ENCODE measurements around the gene SNTG2.

SNTG2 gene

GRCh38 chr2:1340141-1340512, 389.5 kb downstream of the SNTG2 start:
- TF ChIP-seq POLR2AphosphoS5 (IDR thresholded peaks at IDR 0.05; ENCODE audit: borderline replicate concordance, low read depth, low read length) = no peak
- no peak for TF ChIP-seq EZH2 (IDR thresholded peaks at IDR 0.05)
- TF ChIP-seq FOXP2 (optimal IDR thresholded peaks at IDR 0.05; ENCODE audit: control extremely low read depth, extremely low read length, insufficient read depth) = no peak
- Histone ChIP-seq H3K9me3 (ENCODE audit: low read depth, low read length) (no peaks in the 10 kb centered on the region), H3K27ac (no peak overlapping the region), H3K9ac (ENCODE audit: insufficient read length) (no peak overlapping the region), H3K4me3 (no peak overlapping the region), H3K36me3 (ENCODE audit: insufficient read depth, low read length) (no peaks in the 10 kb centered on the region)
- no peak for DNase-seq (ENCODE audit: low read depth, low spot score)

DNA sequence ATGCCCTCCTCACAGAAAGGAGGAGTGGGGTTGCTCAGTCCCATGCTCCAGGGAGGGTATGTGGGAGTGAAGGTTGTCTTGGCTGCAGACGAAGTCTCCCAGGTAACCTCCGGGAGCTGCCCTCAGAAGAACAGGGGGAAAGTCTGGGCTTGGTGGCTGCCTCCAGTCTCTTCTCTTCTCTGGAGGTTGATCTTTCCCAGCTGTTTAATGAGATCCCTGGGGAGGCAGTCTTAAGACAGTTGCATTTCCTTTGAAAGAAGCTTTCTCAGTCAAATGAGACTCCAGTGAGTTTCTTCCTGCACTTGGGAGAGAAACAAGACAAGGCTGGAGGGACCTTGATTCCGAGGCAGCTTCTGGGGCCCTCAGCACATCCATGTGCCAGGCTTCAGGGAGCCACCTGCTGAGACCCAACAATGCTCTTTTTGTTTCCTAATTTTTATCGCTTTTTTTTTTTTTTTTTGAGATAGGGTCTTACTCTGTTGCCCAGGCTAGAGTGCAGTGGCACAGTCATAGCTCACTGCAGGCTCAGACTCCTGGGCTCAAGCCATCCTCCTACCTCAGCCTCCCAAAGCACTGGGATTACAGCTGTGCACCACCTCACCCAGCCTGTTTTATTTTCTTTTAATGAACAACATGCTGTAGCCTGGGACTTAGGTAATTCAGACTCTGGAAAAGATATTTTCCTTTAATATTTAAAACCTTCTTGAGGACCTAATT, 390.9 kb downstream of the SNTG2 start:
- TF ChIP-seq EZH2 (IDR thresholded peaks at IDR 0.05) = no peak
- TF ChIP-seq FOXP2 (optimal IDR thresholded peaks at IDR 0.05; ENCODE audit: control extremely low read depth, extremely low read length, insufficient read depth) = no peak
- TF ChIP-seq POLR2AphosphoS5 (IDR thresholded peaks at IDR 0.05; ENCODE audit: borderline replicate concordance, low read depth, low read length) = no peak
- Histone ChIP-seq H3K36me3 (ENCODE audit: insufficient read depth, low read length) (no peaks in the 10 kb centered on the region), H3K9ac (ENCODE audit: insufficient read length) (no peak overlapping the region), H3K9me3 (ENCODE audit: low read depth, low read length) (no peaks in the 10 kb centered on the region), H3K4me3 (no peak overlapping the region), H3K27ac (no peak overlapping the region)
- DNase-seq (ENCODE audit: low read depth, low spot score) = no peak

- no peak overlapping the region for H3K9ac ChIP-seq (ENCODE audit: insufficient read length)
- H3K36me3 ChIP-seq (ENCODE audit: insufficient read depth, low read length) = no peaks in the 10 kb centered on the region
- DNase-seq (ENCODE audit: low read depth, low spot score) = no peak
- H3K9me3 ChIP-seq (ENCODE audit: low read depth, low read length) = no peaks in the 10 kb centered on the region
- no peak overlapping the region for H3K27ac ChIP-seq
- TF ChIP-seq EZH2 (IDR thresholded peaks at IDR 0.05) (no peak), POLR2AphosphoS5 (IDR thresholded peaks at IDR 0.05; ENCODE audit: borderline replicate concordance, low read depth, low read length) (no peak), FOXP2 (optimal IDR thresholded peaks at IDR 0.05; ENCODE audit: control extremely low read depth, extremely low read length, insufficient read depth) (no peak)
- no peak overlapping the region for H3K4me3 ChIP-seq
These were observed 398.1 kb downstream of the SNTG2 start for GRCh38 chr2:1348789-1349188.

GRCh38 chr2:1350111-1350510, 399.5 kb downstream of the SNTG2 start:
- Histone ChIP-seq H3K9me3 (ENCODE audit: low read depth, low read length) (no peaks in the 10 kb centered on the region), H3K27ac (no peak overlapping the region), H3K36me3 (ENCODE audit: insufficient read depth, low read length) (no peaks in the 10 kb centered on the region), H3K9ac (ENCODE audit: insufficient read length) (no peak overlapping the region), H3K4me3 (no peak overlapping the region)
- TF ChIP-seq POLR2AphosphoS5 (IDR thresholded peaks at IDR 0.05; ENCODE audit: borderline replicate concordance, low read depth, low read length) (no peak), FOXP2 (optimal IDR thresholded peaks at IDR 0.05; ENCODE audit: control extremely low read depth, extremely low read length, insufficient read depth) (no peak), EZH2 (IDR thresholded peaks at IDR 0.05) (no peak)
- no peak for DNase-seq (ENCODE audit: low read depth, low spot score)

DNA sequence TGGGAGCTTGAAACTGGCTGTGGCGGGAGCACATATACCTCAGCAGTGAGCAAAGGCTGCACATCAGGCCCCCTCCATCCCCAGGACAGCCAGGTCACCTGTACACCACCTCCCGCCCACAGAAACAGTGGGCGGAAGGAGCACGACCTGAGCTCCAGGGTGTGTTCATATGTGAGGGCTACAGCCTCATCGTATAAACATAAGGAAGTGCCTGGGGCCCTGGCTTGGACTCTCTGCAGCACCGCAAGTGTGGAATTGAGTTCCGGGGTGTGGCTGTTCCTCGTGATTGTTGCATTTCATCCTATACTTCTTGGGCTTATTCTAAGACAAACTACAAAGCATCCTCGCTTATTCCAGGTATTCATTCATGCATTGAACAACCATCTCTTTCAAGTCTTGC, 402.5 kb downstream of the SNTG2 start:
- H3K9ac ChIP-seq (ENCODE audit: insufficient read length) = no peak overlapping the region
- H3K9me3 ChIP-seq (ENCODE audit: low read depth, low read length) = no peaks in the 10 kb centered on the region
- no peaks in the 10 kb centered on the region for H3K36me3 ChIP-seq (ENCODE audit: insufficient read depth, low read length)
- H3K4me3 ChIP-seq = no peak overlapping the region
- DNase-seq (ENCODE audit: low read depth, low spot score) = no peak
- no peak overlapping the region for H3K27ac ChIP-seq
- TF ChIP-seq FOXP2 (optimal IDR thresholded peaks at IDR 0.05; ENCODE audit: control extremely low read depth, extremely low read length, insufficient read depth) (no peak), POLR2AphosphoS5 (IDR thresholded peaks at IDR 0.05; ENCODE audit: borderline replicate concordance, low read depth, low read length) (no peak), EZH2 (IDR thresholded peaks at IDR 0.05) (no peak)

DNA sequence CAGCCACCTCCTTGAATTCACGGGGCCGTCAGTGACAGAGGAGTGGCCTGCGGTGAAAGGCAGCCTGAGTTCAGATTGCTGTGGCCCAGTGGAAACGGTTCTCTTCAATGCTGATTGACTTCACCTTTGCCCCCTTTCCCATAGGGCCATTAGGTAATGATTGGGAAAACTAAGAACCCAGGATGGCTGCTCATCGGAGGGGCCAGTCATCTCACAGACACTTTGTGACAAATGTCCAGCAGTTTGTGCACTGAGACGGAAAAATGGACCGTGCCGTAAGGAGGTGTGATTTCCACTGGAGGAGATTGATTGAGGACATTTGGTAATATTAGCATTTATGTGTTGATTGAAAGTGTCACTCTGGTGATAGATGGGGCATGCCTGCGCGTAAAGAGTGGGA, 402.9 kb downstream of the SNTG2 start:
- no peak for TF ChIP-seq EZH2 (IDR thresholded peaks at IDR 0.05)
- TF ChIP-seq POLR2AphosphoS5 (IDR thresholded peaks at IDR 0.05; ENCODE audit: borderline replicate concordance, low read depth, low read length) = no peak
- no peak for TF ChIP-seq FOXP2 (optimal IDR thresholded peaks at IDR 0.05; ENCODE audit: control extremely low read depth, extremely low read length, insufficient read depth)

GRCh38 chr2:1360144-1360543, 409.5 kb downstream of the SNTG2 start:
- H3K4me3 ChIP-seq = no peak overlapping the region
- no peaks in the 10 kb centered on the region for H3K36me3 ChIP-seq (ENCODE audit: insufficient read depth, low read length)
- H3K9ac ChIP-seq (ENCODE audit: insufficient read length) = no peak overlapping the region
- no peaks in the 10 kb centered on the region for H3K9me3 ChIP-seq (ENCODE audit: low read depth, low read length)
- no peak for DNase-seq (ENCODE audit: low read depth, low spot score)
- H3K27ac ChIP-seq = no peak overlapping the region
- no peak for TF ChIP-seq EZH2 (IDR thresholded peaks at IDR 0.05)
- TF ChIP-seq POLR2AphosphoS5 (IDR thresholded peaks at IDR 0.05; ENCODE audit: borderline replicate concordance, low read depth, low read length) = no peak
- no peak for TF ChIP-seq FOXP2 (optimal IDR thresholded peaks at IDR 0.05; ENCODE audit: control extremely low read depth, extremely low read length, insufficient read depth)

More for the DNA sequence above, 402.9 kb downstream of the SNTG2 start:
- Histone ChIP-seq H3K27ac (no peak overlapping the region), H3K9me3 (ENCODE audit: low read depth, low read length) (no peaks in the 10 kb centered on the region), H3K9ac (ENCODE audit: insufficient read length) (no peak overlapping the region), H3K4me3 (no peak overlapping the region), H3K36me3 (ENCODE audit: insufficient read depth, low read length) (no peaks in the 10 kb centered on the region)
- no peak for DNase-seq (ENCODE audit: low read depth, low spot score)

DNA sequence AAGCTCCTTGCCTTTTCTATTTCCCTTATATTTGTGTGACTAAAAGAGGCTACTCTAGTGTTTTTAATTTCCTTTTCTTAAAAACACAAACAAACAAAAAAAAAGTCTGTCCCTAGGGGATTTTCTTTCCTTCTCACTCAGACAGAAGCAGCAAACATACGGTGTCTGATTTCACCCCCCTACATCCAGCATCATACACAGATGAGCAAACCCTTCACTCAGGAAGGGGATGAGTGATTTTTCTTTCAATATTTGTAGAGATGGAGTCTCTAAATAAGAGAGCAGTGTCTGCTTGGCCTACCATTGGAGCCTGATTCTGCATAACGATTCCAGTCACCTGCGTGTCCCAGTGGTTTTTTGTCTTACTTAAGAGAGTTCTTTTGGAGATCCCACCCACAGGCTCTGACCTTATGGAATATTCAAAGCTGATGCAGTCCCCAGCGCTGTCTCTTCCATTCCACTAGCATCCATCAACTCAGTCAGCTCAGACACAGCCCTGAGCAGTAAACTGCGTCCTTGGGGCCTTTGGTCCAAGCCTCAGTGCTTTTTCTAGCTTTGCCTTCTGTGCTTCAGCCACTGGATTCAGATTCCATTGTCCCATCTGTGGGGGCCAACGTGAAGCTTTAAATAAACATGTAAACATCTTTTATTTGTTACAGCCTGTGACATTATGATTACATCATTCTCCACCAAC, 410.1 kb downstream of the SNTG2 start:
- no peak overlapping the region for H3K4me3 ChIP-seq
- TF ChIP-seq POLR2AphosphoS5 (IDR thresholded peaks at IDR 0.05; ENCODE audit: borderline replicate concordance, low read depth, low read length) = no peak
- TF ChIP-seq FOXP2 (optimal IDR thresholded peaks at IDR 0.05; ENCODE audit: control extremely low read depth, extremely low read length, insufficient read depth) = no peak
- TF ChIP-seq EZH2 (IDR thresholded peaks at IDR 0.05) = no peak
- no peak overlapping the region for H3K27ac ChIP-seq
- no peak for DNase-seq (ENCODE audit: low read depth, low spot score)
- H3K36me3 ChIP-seq (ENCODE audit: insufficient read depth, low read length) = no peaks in the 10 kb centered on the region
- no peaks in the 10 kb centered on the region for H3K9me3 ChIP-seq (ENCODE audit: low read depth, low read length)
- H3K9ac ChIP-seq (ENCODE audit: insufficient read length) = no peak overlapping the region
